ENCODE results near the gene ZNF580. TPM values are rescaled to one million over a fixed set of nuclear protein-coding genes. Genes with fewer than 3 reads are reported as not detected.
A peak's percentile ranks its signal among the peaks of the same experiment; 100 is the strongest.

Gene ZNF580
- total RNA-seq, 1 donor from 2014 or later: 30.7 TPM

GRCh38 chr19:55680339-55681130 lies 39.7 kb downstream of the ZNF580 start:
- H3K4me1 ChIP-seq: peaks cover 41% of the 10 kb centered on the region
- DNase-seq (no peak), ATAC-seq (no peak)
- peaks cover 72% of the 10 kb centered on the region for H3K36me3 ChIP-seq
- H3K27ac ChIP-seq: no peak overlapping the region
- no peaks in the 10 kb centered on the region for H3K27me3 ChIP-seq
- H3K9me3 ChIP-seq: no peaks in the 10 kb centered on the region
- no peak for TF ChIP-seq CTCF (IDR thresholded peaks at IDR 0.05)
- H3K4me3 ChIP-seq: no peak overlapping the region
- intact Hi-C loops (cut with DNase I): no loop called here

GRCh38 chr19:55681131-55682092 lies 40.6 kb downstream of the ZNF580 start:
- DNase-seq: no peak
- Histone ChIP-seq H3K27ac (no peak overlapping the region), H3K4me1 (peaks cover 33% of the 10 kb centered on the region), H3K4me3 (no peak overlapping the region), H3K36me3 (peaks cover 80% of the 10 kb centered on the region), H3K27me3 (no peaks in the 10 kb centered on the region), H3K9me3 (no peaks in the 10 kb centered on the region)
- TF ChIP-seq CTCF (IDR thresholded peaks at IDR 0.05): no peak
- ATAC-seq: no peak
- intact Hi-C loops (cut with DNase I): no loop called here

- peaks cover 85% of the 10 kb centered on the region for H3K36me3 ChIP-seq
- no peaks in the 10 kb centered on the region for H3K9me3 ChIP-seq
- peaks cover 11% of the 10 kb centered on the region for H3K4me1 ChIP-seq
- peak; percentile 88 for ATAC-seq
- peak overlapping the region; percentile 55 for H3K27ac ChIP-seq
- no peaks in the 10 kb centered on the region for H3K27me3 ChIP-seq
- DNase-seq: no peak
- no peak for TF ChIP-seq CTCF (IDR thresholded peaks at IDR 0.05)
- intact Hi-C loops (cut with DNase I): no loop called here
- no peak overlapping the region for H3K4me3 ChIP-seq
These were observed 42.9 kb downstream of the ZNF580 start for GRCh38 chr19:55683449-55684261.

- no peaks in the 10 kb centered on the region for H3K27me3 ChIP-seq
- DNase-seq (no peak), ATAC-seq (no peak)
- no peak overlapping the region for H3K4me3 ChIP-seq
- no peaks in the 10 kb centered on the region for H3K9me3 ChIP-seq
- H3K4me1 ChIP-seq: peaks cover 7% of the 10 kb centered on the region
- H3K36me3 ChIP-seq: peaks cover 85% of the 10 kb centered on the region
- intact Hi-C loops (cut with DNase I): no loop called here
- TF ChIP-seq CTCF (IDR thresholded peaks at IDR 0.05): no peak
- H3K27ac ChIP-seq: no peak overlapping the region
These were observed 44.3 kb downstream of the ZNF580 start for GRCh38 chr19:55684946-55685681.

GRCh38 chr19:55685776-55686175 lies 45.0 kb downstream of the ZNF580 start:
- no peak for TF ChIP-seq CTCF (IDR thresholded peaks at IDR 0.05)
- H3K27me3 ChIP-seq: no peaks in the 10 kb centered on the region
- H3K27ac ChIP-seq: no peak overlapping the region
- DNase-seq: no peak
- intact Hi-C loops (cut with DNase I): no loop called here
- H3K4me3 ChIP-seq: no peak overlapping the region
- no peaks in the 10 kb centered on the region for H3K9me3 ChIP-seq
- peaks cover 7% of the 10 kb centered on the region for H3K4me1 ChIP-seq
- ATAC-seq: no peak
- H3K36me3 ChIP-seq: peaks cover 85% of the 10 kb centered on the region

All from upper lobe of right lung (tissue), 1 donor.